Neural progenitor cell (in vitro differentiated cells): Measurements from ENCODE around the gene CERK.

Source experiments
- CTCF ChIP-seq: fragments of 200-600 bp; sonication (generic); IDR thresholded peaks from 2 replicates; pipeline ENCODE4 v1.5.1; 2017; ENCODE audit warnings: antibody characterized with exemption, mild to moderate bottlenecking
- EZH2 ChIP-seq: fragments of 200-600 bp; sonication (generic); IDR thresholded peaks from 2 replicates; pipeline ENCODE4 v1.6.1; 2017; ENCODE audit warnings: antibody characterized with exemption, mild to moderate bottlenecking, moderate library complexity

DNA sequence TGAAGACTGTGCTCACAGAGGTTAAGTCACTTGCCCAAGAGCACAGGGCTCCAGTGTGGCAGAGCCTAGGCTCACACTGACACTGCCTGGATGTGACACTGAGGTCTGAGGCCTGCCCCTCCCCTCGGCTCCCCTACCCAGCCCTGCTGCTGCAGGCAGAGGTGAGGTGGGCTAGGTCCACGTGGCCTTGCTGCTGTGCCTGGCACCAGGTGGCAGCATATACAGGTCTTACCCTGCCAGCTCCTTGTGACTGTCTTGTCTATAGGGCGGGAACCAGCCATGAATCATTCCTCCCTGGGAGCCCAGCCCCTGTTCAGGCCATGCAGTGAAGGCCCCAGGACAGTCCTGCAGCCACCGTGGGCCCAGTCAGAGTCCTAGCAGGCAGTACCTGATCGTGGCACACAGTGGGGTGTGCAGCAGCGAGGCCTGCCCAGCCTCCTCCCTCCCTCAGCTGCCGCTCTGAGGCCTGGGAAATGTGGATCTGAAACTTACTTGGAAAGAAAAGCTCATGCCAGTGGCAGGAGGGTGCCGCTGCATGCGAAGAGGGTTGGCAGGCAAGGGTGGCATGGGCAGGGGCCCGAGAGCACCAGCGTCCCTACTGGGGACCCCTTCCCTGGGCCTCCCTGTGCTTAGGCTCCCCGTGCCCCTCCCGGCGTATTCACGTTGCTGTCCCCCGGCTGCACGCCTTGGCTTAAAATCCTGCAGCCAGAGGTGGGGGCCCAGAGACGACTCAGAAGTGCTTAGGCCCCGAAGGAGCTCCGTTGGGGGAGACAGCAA, 1.2 kb upstream of the CERK start:
- TF ChIP-seq CTCF (no peak), EZH2 (no peak)
